HEK293 (cell line): Measurements from ENCODE around the gene CFL1.

ENCODE experiments used
- CTCF ChIA-PET: fragments of 350-600 bp; formaldehyde crosslinking; extraction: SDS; loops from one replicate; lab custom pipeline; 2021; ENCODE audit warnings: antibody characterized with exemption; lab: Yijun Ruan, JAX
- POLR2A ChIA-PET: fragments of 300-600 bp; formaldehyde crosslinking; extraction: SDS; loops from one replicate; lab custom pipeline; 2020; ENCODE audit warnings: antibody characterized with exemption, inconsistent platforms; lab: Yijun Ruan, JAX
- H3K27ac ChIP-seq: fragments of 200-500 bp; sonication (Bioruptor generic); 2 replicates; pipeline ENCODE4 v1.5.1; 2014; ENCODE audit warnings: low read depth, low read length, control low read depth, inconsistent platforms; ENCODE audit errors: extremely low read depth
- H3K36me3 ChIP-seq, 2 experiments: fragments of 200-500 bp in 1 of 2; sonication (Bioruptor generic) in 1 of 2; 1 replicate in 1 of 2; 2 replicates in 1 of 2; pipeline ENCODE4 v1.5.1; 2014 to 2017; ENCODE audit warnings: inconsistent platforms in 2 of 2, low read length in 2 of 2; ENCODE audit not compliant: control insufficient read depth in 2 of 2, insufficient read depth in 1 of 2
- H3K4me1 ChIP-seq: fragments of 200-500 bp; sonication (Bioruptor generic); 2 replicates; pipeline ENCODE4 v1.5.1; 2014; ENCODE audit warnings: mild to moderate bottlenecking, low read length, inconsistent platforms; ENCODE audit not compliant: control insufficient read depth, insufficient read depth
- H3K4me3 ChIP-seq: 2 replicates; pipeline ENCODE4 v1.5.1; 2011; ENCODE audit warnings: low read depth, mild to moderate bottlenecking, control low read depth, low read length, moderate library complexity
- H3K9me3 ChIP-seq: fragments of 200-500 bp; sonication (Bioruptor generic); 2 replicates; pipeline ENCODE4 v1.5.1; 2014; ENCODE audit warnings: low read depth, low read length, inconsistent platforms; ENCODE audit not compliant: control insufficient read depth, insufficient read depth
- GLI2 ChIP-seq: fragments of 450-650 bp; formaldehyde crosslinking; IDR thresholded peaks from 2 replicates; pipeline ENCODE4; 2017; ENCODE audit warnings: missing biosample characterization, missing genetic modification characterization, low read depth, borderline replicate concordance
- GLIS2 ChIP-seq: fragments of 450-650 bp; formaldehyde crosslinking; IDR thresholded peaks from 2 replicates; pipeline ENCODE4 v1.5.1; 2016; ENCODE audit warnings: missing biosample characterization, missing genetic modification characterization
- KLF16 ChIP-seq: fragments of 450-650 bp; formaldehyde crosslinking; IDR thresholded peaks from 2 replicates; pipeline ENCODE4 v1.5.1; 2017; ENCODE audit warnings: missing biosample characterization, missing genetic modification characterization
- KLF9 ChIP-seq: fragments of 450-650 bp; formaldehyde crosslinking; IDR thresholded peaks from 2 replicates; pipeline ENCODE4 v1.5.1; 2016; ENCODE audit warnings: missing biosample characterization, missing genetic modification characterization, low read depth
- YY2 ChIP-seq: fragments of 450-650 bp; formaldehyde crosslinking; IDR thresholded peaks from 2 replicates; pipeline ENCODE4 v1.5.1; 2016; ENCODE audit warnings: missing biosample characterization, missing genetic modification characterization
- ZBTB17 ChIP-seq: fragments of 450-650 bp; formaldehyde crosslinking; IDR thresholded peaks from 2 replicates; pipeline ENCODE4 v1.5.1; 2016; ENCODE audit warnings: missing biosample characterization, missing genetic modification characterization
- ZNF211 ChIP-seq: fragments of 450-650 bp; formaldehyde crosslinking; IDR thresholded peaks from 2 replicates; pipeline ENCODE4 v1.5.1; 2016; ENCODE audit warnings: low read depth, missing biosample characterization, missing genetic modification characterization
- ZNF341 ChIP-seq: fragments of 450-650 bp; formaldehyde crosslinking; IDR thresholded peaks from 2 replicates; pipeline ENCODE4; 2016; ENCODE audit warnings: low read depth, missing biosample characterization, missing genetic modification characterization
- ZNF354C ChIP-seq: fragments of 450-650 bp; formaldehyde crosslinking; IDR thresholded peaks from 2 replicates; pipeline ENCODE4 v1.5.1; 2016; ENCODE audit warnings: missing biosample characterization, missing genetic modification characterization, low read depth, borderline replicate concordance
- ZNF37A ChIP-seq: fragments of 450-650 bp; IDR thresholded peaks from 2 replicates; pipeline ENCODE4 v1.5.1; 2018; ENCODE audit warnings: missing biosample characterization, missing genetic modification characterization
- ZNF48 ChIP-seq: fragments of 450-650 bp; formaldehyde crosslinking; IDR thresholded peaks from 2 replicates; pipeline ENCODE4 v1.5.1; 2016; ENCODE audit warnings: missing biosample characterization, missing genetic modification characterization
- ZNF530 ChIP-seq: fragments of 450-650 bp; formaldehyde crosslinking; IDR thresholded peaks from 2 replicates; pipeline ENCODE4 v1.5.1; 2016; ENCODE audit warnings: low read depth, missing biosample characterization, missing genetic modification characterization
- ZNF555 ChIP-seq: fragments of 450-650 bp; formaldehyde crosslinking; conservative IDR thresholded peaks from 2 replicates; pipeline ENCODE4 v1.5.1; 2017; ENCODE audit warnings: missing biosample characterization, mild to moderate bottlenecking, missing genetic modification characterization, inconsistent platforms
- ZNF747 ChIP-seq: fragments of 450-650 bp; formaldehyde crosslinking; IDR thresholded peaks from 2 replicates; pipeline ENCODE4 v1.5.1; 2016; ENCODE audit warnings: missing biosample characterization, missing genetic modification characterization
- ZNF792 ChIP-seq: fragments of 450-650 bp; formaldehyde crosslinking; IDR thresholded peaks from 2 replicates; pipeline ENCODE4 v1.5.1; 2016; ENCODE audit warnings: missing biosample characterization, missing genetic modification characterization
- TF ChIP-seq, protein P1 (sequence below): fragments of 450-650 bp; formaldehyde crosslinking; IDR thresholded peaks from 2 replicates; pipeline ENCODE4 v1.5.1; 2016; ENCODE audit warnings: missing biosample characterization, missing genetic modification characterization
- TF ChIP-seq, protein P2 (sequence below): fragments of 450-650 bp; formaldehyde crosslinking; IDR thresholded peaks from 2 replicates; pipeline ENCODE4 v1.5.1; 2016; ENCODE audit warnings: missing biosample characterization, missing genetic modification characterization, borderline replicate concordance
- TF ChIP-seq, protein P3 (sequence below): fragments of 450-650 bp; formaldehyde crosslinking; IDR thresholded peaks from 2 replicates; pipeline ENCODE4 v1.5.1; 2017; ENCODE audit warnings: missing biosample characterization, missing genetic modification characterization
- TF ChIP-seq, protein P4 (sequence below): fragments of 450-650 bp; formaldehyde crosslinking; IDR thresholded peaks from 2 replicates; pipeline ENCODE4 v1.5.1; 2016; ENCODE audit warnings: missing biosample characterization, missing genetic modification characterization, low read depth

Gene CFL1

DNA sequence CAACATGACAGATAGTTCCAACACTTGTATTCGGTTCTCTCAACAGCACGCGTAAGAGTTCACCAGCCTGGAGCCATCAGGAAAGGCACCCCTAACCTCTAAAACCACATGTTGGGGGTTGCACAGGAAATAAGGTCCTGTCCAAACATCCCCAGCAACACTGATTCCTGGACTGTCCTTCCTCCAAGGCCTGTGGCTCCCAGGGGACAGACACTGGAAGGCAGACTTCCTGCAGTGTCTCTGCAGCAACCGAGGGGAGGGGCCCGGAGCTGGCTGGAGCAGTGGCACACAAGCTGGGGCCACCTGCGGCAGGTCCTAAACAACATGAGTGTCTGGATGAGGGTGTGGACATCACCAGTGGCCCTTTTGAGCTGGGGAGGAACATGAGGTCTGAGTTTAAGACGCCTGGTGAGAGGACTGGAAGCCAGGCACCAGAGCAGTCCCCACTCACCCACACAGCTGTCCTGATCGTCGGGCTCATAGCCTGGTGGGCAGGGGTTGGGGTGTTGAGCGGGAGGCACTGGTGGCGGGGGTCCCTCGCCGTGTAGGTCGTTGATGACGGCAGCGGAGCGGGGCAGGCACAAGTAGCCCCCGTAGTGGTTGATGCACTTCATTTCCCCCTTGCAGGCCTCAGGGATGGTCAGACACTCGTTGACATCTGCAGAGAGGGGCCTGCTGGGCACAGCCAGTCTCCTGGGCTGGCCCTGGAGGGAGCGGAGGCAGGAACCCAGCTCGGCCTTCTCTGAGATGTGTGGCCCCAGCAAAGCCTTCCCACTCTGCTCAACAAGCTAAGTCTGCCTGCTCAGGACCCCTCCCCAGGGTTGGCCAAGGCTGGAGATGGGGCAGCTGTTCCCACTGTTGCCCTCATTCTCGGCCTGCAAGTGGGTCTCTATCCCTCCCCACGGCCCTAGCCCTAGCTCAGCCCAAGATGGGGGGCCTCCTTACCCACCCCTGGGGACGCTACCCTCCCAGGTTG, 13.0 kb upstream of the CFL1 start (continued):
- TF ChIP-seq, protein P1, sequence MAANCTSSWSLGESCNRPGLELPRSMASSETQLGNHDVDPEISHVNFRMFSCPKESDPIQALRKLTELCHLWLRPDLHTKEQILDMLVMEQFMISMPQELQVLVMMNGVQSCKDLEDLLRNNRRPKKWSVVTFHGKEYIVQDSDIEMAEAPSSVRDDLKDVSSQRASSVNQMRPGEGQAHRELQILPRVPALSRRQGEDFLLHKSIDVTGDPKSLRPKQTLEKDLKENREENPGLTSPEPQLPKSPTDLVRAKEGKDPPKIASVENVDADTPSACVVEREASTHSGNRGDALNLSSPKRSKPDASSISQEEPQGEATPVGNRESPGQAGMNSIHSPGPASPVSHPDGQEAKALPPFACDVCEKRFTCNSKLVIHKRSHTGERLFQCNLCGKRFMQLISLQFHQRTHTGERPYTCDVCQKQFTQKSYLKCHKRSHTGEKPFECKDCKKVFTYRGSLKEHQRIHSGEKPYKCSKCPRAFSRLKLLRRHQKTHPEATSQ (tag by site-specific recombination), result no peak
- peak; percentile 65 for TF ChIP-seq ZNF341
- TF ChIP-seq GLIS2, result no peak
- no peak for TF ChIP-seq ZNF747
- no peak for TF ChIP-seq YY2
- no peak for TF ChIP-seq KLF16 (tag by site-specific recombination)
- TF ChIP-seq, protein P2, sequence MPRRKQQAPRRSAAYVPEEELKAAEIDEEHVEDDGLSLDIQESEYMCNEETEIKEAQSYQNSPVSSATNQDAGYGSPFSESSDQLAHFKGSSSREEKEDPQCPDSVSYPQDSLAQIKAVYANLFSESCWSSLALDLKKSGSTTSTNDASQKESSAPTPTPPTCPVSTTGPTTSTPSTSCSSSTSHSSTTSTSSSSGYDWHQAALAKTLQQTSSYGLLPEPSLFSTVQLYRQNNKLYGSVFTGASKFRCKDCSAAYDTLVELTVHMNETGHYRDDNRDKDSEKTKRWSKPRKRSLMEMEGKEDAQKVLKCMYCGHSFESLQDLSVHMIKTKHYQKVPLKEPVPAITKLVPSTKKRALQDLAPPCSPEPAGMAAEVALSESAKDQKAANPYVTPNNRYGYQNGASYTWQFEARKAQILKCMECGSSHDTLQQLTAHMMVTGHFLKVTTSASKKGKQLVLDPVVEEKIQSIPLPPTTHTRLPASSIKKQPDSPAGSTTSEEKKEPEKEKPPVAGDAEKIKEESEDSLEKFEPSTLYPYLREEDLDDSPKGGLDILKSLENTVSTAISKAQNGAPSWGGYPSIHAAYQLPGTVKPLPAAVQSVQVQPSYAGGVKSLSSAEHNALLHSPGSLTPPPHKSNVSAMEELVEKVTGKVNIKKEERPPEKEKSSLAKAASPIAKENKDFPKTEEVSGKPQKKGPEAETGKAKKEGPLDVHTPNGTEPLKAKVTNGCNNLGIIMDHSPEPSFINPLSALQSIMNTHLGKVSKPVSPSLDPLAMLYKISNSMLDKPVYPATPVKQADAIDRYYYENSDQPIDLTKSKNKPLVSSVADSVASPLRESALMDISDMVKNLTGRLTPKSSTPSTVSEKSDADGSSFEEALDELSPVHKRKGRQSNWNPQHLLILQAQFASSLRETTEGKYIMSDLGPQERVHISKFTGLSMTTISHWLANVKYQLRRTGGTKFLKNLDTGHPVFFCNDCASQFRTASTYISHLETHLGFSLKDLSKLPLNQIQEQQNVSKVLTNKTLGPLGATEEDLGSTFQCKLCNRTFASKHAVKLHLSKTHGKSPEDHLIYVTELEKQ (tag by site-specific recombination), result no peak
- no peak for TF ChIP-seq ZNF48
- TF ChIP-seq, all 188 proteins: peak for 4

DNA sequence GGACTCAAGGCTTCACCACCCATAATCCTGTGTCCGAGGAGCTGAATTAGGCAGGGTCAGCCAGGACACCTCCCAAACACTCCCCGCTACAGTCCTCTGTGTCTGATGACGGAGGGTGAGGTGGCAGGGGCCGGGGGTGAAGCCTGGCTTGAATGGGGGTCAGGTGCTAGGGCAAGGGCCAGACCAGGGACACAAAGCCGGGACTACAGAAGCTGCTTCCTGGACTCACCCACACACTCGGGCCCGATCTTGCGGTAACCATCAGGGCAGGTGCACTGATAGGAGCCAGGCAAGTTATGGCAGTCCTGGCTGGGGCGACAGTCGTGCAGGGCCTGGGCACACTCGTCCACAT, 12.3 kb upstream of the CFL1 start:
- no peak for TF ChIP-seq GLIS2
- TF ChIP-seq GLI2 (tag by site-specific recombination), result no peak
- TF ChIP-seq ZNF354C (tag by site-specific recombination), result no peak
- no peak for TF ChIP-seq ZNF555 (tag by site-specific recombination)
- no peak for TF ChIP-seq YY2
- TF ChIP-seq, protein P3, sequence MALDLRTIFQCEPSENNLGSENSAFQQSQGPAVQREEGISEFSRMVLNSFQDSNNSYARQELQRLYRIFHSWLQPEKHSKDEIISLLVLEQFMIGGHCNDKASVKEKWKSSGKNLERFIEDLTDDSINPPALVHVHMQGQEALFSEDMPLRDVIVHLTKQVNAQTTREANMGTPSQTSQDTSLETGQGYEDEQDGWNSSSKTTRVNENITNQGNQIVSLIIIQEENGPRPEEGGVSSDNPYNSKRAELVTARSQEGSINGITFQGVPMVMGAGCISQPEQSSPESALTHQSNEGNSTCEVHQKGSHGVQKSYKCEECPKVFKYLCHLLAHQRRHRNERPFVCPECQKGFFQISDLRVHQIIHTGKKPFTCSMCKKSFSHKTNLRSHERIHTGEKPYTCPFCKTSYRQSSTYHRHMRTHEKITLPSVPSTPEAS (tag by site-specific recombination), result no peak
- no peak for TF ChIP-seq ZNF792 (tag by site-specific recombination)
- TF ChIP-seq ZBTB17, result no peak
- no peak for TF ChIP-seq ZNF530 (tag by site-specific recombination)
- TF ChIP-seq ZNF37A, result no peak
- no peak for TF ChIP-seq ZNF211 (tag by site-specific recombination)
- TF ChIP-seq KLF9 (tag by site-specific recombination), result no peak
- TF ChIP-seq, protein P4, sequence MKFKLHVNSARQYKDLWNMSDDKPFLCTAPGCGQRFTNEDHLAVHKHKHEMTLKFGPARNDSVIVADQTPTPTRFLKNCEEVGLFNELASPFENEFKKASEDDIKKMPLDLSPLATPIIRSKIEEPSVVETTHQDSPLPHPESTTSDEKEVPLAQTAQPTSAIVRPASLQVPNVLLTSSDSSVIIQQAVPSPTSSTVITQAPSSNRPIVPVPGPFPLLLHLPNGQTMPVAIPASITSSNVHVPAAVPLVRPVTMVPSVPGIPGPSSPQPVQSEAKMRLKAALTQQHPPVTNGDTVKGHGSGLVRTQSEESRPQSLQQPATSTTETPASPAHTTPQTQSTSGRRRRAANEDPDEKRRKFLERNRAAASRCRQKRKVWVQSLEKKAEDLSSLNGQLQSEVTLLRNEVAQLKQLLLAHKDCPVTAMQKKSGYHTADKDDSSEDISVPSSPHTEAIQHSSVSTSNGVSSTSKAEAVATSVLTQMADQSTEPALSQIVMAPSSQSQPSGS (tag by site-specific recombination), result no peak
- TF ChIP-seq, all 188 proteins: peak for 0
- ChIA-PET POLR2A (interaction anchor here (0.9 to 6.6 kb wide), 5 partner anchors 9 to 158 kb away, joined by 3 to 111 read pairs (median 3); partner anchors contain the start of genes CFL1, FIBP, FOSL1 and KAT5), CTCF (interaction anchor here (2.1 to 4.2 kb wide), 3 partner anchors 10 to 19 kb away, joined by 5 to 37 read pairs (median 17); partner anchors contain the start of gene MUS81)

More for the DNA sequence above, 12.3 kb upstream of the CFL1 start:
- H3K36me3 ChIP-seq, result peaks cover 0 to 28% of the 10 kb centered on the region in 2 experiments; a peak in 1 of 3 replicates
- H3K4me3 ChIP-seq, result no peak overlapping the region
- H3K4me1 ChIP-seq, result no peaks in the 10 kb centered on the region
- H3K27ac ChIP-seq, result no peak overlapping the region
- no peaks in the 10 kb centered on the region for H3K9me3 ChIP-seq
